Fibroblast of lung (primary cell): ENCODE measurements around the gene SORL1-AS1.

Source experiments
- EZH2 ChIP-seq: IDR thresholded peaks from 2 replicates; pipeline ENCODE4 v1.5.1; 2012; ENCODE audit warnings: low read length, control low read depth, mild to moderate bottlenecking; ENCODE audit errors: missing control alignments
- TF ChIP-seq, protein P1 (sequence below), 2 donors: IDR thresholded peaks in 1 of 2; conservative IDR thresholded peaks in 1 of 2; 1 replicate in 1 of 2; 2 replicates in 1 of 2; pipeline ENCODE4 v1.5.1; 2011 to 2012; ENCODE audit warnings: low read length in 2 of 2, control low read depth in 1 of 2, inconsistent platforms in 1 of 2, low read depth in 1 of 2, mild to moderate bottlenecking in 1 of 2

DNA sequence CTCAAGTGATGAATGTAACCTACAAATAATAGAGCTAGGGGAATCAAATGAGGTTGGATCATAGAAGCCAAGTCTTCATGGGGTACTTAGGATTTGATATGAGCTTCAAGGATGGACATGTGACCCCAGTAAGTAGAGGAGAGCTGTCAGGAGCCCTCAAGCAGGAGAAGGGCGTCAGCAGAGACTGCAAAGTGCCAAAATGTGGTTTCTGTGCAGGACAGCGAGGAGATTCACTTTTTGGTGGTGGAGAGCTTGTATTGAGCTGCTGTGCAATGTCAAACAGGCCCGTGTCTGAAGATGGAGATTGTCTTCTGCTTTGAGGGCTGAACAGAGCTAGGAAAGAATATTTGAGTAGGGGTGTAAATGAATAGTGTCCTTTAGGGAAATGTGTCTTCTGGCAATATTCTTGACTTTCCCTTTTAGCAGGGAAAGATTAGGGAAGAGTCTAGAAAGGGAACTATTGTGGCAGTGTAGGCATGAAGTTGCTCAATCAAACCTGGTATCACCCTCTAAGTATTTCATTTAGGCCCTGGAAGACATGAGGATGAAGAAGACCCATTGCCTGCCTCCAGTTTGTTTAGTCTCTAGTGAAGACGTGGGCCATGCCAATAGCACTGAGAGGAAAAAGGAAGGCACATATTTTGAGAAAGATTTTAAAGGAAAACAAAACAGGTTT, 31.2 kb upstream of the SORL1-AS1 start:
- TF ChIP-seq, protein P1, sequence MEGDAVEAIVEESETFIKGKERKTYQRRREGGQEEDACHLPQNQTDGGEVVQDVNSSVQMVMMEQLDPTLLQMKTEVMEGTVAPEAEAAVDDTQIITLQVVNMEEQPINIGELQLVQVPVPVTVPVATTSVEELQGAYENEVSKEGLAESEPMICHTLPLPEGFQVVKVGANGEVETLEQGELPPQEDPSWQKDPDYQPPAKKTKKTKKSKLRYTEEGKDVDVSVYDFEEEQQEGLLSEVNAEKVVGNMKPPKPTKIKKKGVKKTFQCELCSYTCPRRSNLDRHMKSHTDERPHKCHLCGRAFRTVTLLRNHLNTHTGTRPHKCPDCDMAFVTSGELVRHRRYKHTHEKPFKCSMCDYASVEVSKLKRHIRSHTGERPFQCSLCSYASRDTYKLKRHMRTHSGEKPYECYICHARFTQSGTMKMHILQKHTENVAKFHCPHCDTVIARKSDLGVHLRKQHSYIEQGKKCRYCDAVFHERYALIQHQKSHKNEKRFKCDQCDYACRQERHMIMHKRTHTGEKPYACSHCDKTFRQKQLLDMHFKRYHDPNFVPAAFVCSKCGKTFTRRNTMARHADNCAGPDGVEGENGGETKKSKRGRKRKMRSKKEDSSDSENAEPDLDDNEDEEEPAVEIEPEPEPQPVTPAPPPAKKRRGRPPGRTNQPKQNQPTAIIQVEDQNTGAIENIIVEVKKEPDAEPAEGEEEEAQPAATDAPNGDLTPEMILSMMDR (conservative IDR thresholded peaks at IDR 0.05 in 1 of 2, IDR thresholded peaks at IDR 0.05 in 1 of 2; ENCODE audit: low read depth in 1 of 2, low read length in 2 of 2) = no peak
- no peak for TF ChIP-seq EZH2
